Endometrial microvascular endothelial cells (primary cell): ENCODE data around the gene EHMT2. TPM values are rescaled to one million over a fixed set of nuclear protein-coding genes. Genes with fewer than 3 reads are reported as not detected.
"Not testable (repeated sequence)": the region's sequence is repeated elsewhere in the genome, so short reads cannot be mapped to it uniquely, and the experiment has no call there.

Experiments used
- in situ Hi-C: cut with HindIII; loops from 2 replicates; pipeline ENCODE4 v1.10.0; 2017; ENCODE audit warnings: low sequenced_read_pairs, low pct_unique_long_range_greater_than_20kb; ENCODE audit errors: inconsistent ontology term
- total RNA-seq: library from RNA; depleted of rRNA; stranded (reverse); fragments of >200 nt; gene quantifications from one replicate; pipeline ENCODE4 v1.2.3, GENCODE V29; 2015; ENCODE audit errors: inconsistent ontology term

Gene EHMT2
- total RNA-seq, 1 donor from 2014 or later, result 41.2 TPM

GRCh38 chr6:31877651-31878161, 19.8 kb downstream of the EHMT2 start:
- in situ Hi-C loops, result no loop called here

GRCh38 chr6:31877125-31877650, 20.3 kb downstream of the EHMT2 start:
- in situ Hi-C loops, result no loop called here

GRCh38 chr6:31876357-31876756, 21.1 kb downstream of the EHMT2 start:
- in situ Hi-C loops, result no loop called here

GRCh38 chr6:31875877-31876276, 21.6 kb downstream of the EHMT2 start:
- in situ Hi-C loops, result no loop called here

- in situ Hi-C loops, result no loop called here
These were observed 22.5 kb downstream of the EHMT2 start for GRCh38 chr6:31874836-31875572.

- in situ Hi-C loops, result no loop called here
These were observed 23.3 kb downstream of the EHMT2 start for GRCh38 chr6:31874084-31874670.

GRCh38 chr6:31871046-31871659, 26.3 kb downstream of the EHMT2 start:
- in situ Hi-C loops, result no loop called here

- in situ Hi-C loops, result no loop called here
These were observed 27.0 kb downstream of the EHMT2 start for GRCh38 chr6:31870385-31870921.

GRCh38 chr6:31869343-31869742, 28.2 kb downstream of the EHMT2 start:
- in situ Hi-C loops, result no loop called here

GRCh38 chr6:31868658-31868971, 28.9 kb downstream of the EHMT2 start:
- in situ Hi-C loops, result not testable (repeated sequence)

GRCh38 chr6:31865205-31866118, 32.0 kb downstream of the EHMT2 start:
- in situ Hi-C loops, result no loop called here

GRCh38 chr6:31864818-31865204, 32.7 kb downstream of the EHMT2 start:
- in situ Hi-C loops, result no loop called here

GRCh38 chr6:31864123-31864562, 33.4 kb downstream of the EHMT2 start:
- in situ Hi-C loops, result not testable (repeated sequence)

- in situ Hi-C loops, result no loop called here
These were observed 34.9 kb downstream of the EHMT2 start, which contains the start of gene NEU1 for GRCh38 chr6:31862344-31863235. TSS of gene NEU1 (minus strand) at chr6:31862821. CDS start at chr6:31862776, 45 bp downstream.

- in situ Hi-C loops, result no loop called here
These were observed 35.6 kb downstream of the EHMT2 start for GRCh38 chr6:31861919-31862343.

GRCh38 chr6:31861150-31861549, 36.3 kb downstream of the EHMT2 start:
- in situ Hi-C loops, result no loop called here

- in situ Hi-C loops, result no loop called here
These were observed 37.1 kb downstream of the EHMT2 start for GRCh38 chr6:31860349-31860748.

GRCh38 chr6:31859923-31860322, 37.6 kb downstream of the EHMT2 start:
- in situ Hi-C loops, result no loop called here
